Osteocyte (in vitro differentiated cells): Measurements from ENCODE around the gene RCAN3. TPM values are rescaled to one million over a fixed set of nuclear protein-coding genes. Genes with fewer than 3 reads are reported as not detected.
A peak's percentile ranks its signal among the peaks of the same experiment; 100 is the strongest.

Experiments
- DNase-seq: peaks from one replicate; pipeline ENCODE4 v3.0.0; 2021; ENCODE audit warnings: mixed read lengths; ENCODE audit not compliant: unreplicated experiment; ENCODE audit errors: extremely low spot score
- H3K27ac Mint-ChIP-seq: one replicate; pipeline ENCODE4 v1.8.0; 2021; ENCODE audit warnings: mild to moderate bottlenecking, mixed read lengths; ENCODE audit not compliant: unreplicated experiment
- H3K27me3 Mint-ChIP-seq: one replicate; pipeline ENCODE4 v1.8.0; 2021; ENCODE audit warnings: mixed read lengths; ENCODE audit not compliant: unreplicated experiment
- H3K36me3 Mint-ChIP-seq: one replicate; pipeline ENCODE4 v1.8.0; 2021; ENCODE audit warnings: mixed read lengths; ENCODE audit not compliant: unreplicated experiment
- H3K4me1 Mint-ChIP-seq: one replicate; pipeline ENCODE4 v1.8.0; 2021; ENCODE audit warnings: mixed read lengths; ENCODE audit not compliant: unreplicated experiment
- H3K4me3 Mint-ChIP-seq: one replicate; pipeline ENCODE4 v1.8.0; 2021; ENCODE audit warnings: mild to moderate bottlenecking, moderate library complexity, mixed read lengths; ENCODE audit not compliant: unreplicated experiment
- H3K9me3 Mint-ChIP-seq: one replicate; pipeline ENCODE4 v1.8.0; 2021; ENCODE audit warnings: mixed read lengths; ENCODE audit not compliant: unreplicated experiment
- total RNA-seq: library from RNA; stranded (reverse); gene quantifications from 2 replicates; pipeline ENCODE4 v1.2.1, GENCODE V29; 2021
- TF ChIP-seq, protein P1 (sequence below): fragments of 200-600 bp; sonication (generic); IDR thresholded peaks from 2 replicates; pipeline ENCODE4 v1.5.0; 2021; ENCODE audit warnings: antibody characterized with exemption, mild to moderate bottlenecking, moderate library complexity

RCAN3 gene
- total RNA-seq, 1 donor from 2014 or later: 9.8 TPM

DNA sequence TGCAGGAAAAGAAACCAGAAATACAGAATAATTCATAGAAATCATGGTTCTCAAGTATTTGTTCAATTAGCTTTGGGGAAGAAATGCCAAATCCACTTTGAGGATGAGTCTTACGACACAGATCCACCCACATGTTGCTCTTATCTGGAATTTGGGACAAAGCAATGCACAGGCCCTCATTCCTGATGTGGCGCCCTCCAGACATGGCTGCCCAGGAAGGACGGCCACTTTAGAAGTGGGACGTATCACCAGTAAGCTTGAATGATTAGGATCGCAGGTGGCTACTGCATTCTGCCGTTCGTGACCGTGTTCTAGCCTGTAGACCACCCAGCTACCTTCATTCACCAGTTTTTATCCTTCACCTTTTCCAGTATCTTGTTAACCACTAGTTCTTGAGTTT, 33.1 kb downstream of the RCAN3 start:
- TF ChIP-seq, protein P1, sequence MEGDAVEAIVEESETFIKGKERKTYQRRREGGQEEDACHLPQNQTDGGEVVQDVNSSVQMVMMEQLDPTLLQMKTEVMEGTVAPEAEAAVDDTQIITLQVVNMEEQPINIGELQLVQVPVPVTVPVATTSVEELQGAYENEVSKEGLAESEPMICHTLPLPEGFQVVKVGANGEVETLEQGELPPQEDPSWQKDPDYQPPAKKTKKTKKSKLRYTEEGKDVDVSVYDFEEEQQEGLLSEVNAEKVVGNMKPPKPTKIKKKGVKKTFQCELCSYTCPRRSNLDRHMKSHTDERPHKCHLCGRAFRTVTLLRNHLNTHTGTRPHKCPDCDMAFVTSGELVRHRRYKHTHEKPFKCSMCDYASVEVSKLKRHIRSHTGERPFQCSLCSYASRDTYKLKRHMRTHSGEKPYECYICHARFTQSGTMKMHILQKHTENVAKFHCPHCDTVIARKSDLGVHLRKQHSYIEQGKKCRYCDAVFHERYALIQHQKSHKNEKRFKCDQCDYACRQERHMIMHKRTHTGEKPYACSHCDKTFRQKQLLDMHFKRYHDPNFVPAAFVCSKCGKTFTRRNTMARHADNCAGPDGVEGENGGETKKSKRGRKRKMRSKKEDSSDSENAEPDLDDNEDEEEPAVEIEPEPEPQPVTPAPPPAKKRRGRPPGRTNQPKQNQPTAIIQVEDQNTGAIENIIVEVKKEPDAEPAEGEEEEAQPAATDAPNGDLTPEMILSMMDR: no peak
- no peak overlapping the region for H3K27ac Mint-ChIP-seq
- H3K36me3 Mint-ChIP-seq: peaks cover 15% of the 10 kb centered on the region
- H3K27me3 Mint-ChIP-seq: no peaks in the 10 kb centered on the region
- no peak for DNase-seq
- H3K9me3 Mint-ChIP-seq: no peaks in the 10 kb centered on the region
- no peak overlapping the region for H3K4me3 Mint-ChIP-seq
- peaks cover 9% of the 10 kb centered on the region for H3K4me1 Mint-ChIP-seq

DNA sequence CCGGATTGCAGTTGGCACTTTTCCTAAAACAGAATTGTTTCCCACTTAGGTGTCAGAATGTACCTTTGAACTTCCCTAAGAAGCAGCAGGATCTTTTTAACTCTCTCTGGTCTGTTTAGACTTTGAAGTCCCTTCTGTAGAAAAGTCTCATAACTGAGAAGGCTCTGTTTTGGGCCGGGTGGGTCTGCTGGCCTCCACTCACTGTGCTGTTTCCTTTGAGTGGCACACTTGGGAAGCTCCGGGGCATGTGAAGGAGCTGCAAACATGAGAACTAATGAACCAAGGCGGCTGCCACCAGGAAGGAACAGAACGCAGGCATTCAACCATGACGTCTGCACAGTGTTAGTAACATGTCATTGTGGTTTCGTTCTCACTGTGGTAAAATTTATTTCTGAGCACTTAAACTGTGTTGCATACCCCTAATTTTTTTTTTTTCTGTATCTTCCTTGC, 33.8 kb downstream of the RCAN3 start:
- TF ChIP-seq, protein P1: no peak
- DNase-seq: no peak
- Mint-ChIP-seq H3K9me3 (no peaks in the 10 kb centered on the region), H3K36me3 (peaks cover 13% of the 10 kb centered on the region), H3K4me1 (peaks cover 15% of the 10 kb centered on the region), H3K27me3 (no peaks in the 10 kb centered on the region), H3K4me3 (no peak overlapping the region), H3K27ac (peak overlapping the region; percentile 45)

DNA sequence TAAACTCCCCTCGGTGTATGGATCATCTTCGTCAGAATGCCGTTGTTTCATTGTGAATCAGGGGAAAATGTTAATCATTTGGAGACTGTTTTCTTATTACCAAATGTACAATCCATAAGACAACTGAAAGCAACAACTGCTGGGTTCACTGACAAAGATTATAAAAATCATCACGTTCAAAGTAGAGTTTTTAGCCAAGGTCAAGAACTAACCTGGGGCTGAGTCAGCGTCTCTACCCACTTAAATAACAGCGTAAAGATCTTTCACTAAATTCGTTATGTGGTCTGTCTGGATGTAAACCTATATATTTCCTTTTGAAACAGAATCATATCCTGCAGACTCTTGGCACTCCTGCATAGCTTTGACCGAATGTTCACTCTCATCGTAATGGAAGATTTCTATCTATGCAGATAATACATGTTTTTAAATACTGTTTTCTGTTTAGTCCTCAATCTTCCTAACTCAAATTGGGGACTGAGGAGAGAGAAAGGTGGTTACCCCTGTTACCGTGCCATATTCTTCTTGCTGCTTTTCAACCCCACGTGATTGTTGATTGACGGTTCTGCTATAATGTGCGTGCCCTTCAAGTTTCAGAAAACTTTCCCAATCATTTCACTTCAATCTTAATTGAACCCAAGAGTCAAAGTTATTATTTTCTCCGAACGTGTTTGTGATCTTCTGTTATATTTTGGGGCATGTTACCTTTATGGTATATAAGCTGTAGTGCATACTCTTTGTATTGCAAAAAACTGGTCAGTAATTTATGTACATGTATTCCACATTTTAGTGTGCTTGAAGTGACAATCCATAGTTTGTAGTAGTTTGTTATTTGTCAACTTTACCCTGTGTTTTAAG, 37.6 kb downstream of the RCAN3 start:
- Mint-ChIP-seq H3K27ac (no peak overlapping the region), H3K27me3 (no peaks in the 10 kb centered on the region), H3K9me3 (no peaks in the 10 kb centered on the region), H3K36me3 (peaks cover 5% of the 10 kb centered on the region), H3K4me1 (peaks cover 15% of the 10 kb centered on the region), H3K4me3 (no peak overlapping the region)
- no peak for DNase-seq
- TF ChIP-seq, protein P1: no peak

DNA sequence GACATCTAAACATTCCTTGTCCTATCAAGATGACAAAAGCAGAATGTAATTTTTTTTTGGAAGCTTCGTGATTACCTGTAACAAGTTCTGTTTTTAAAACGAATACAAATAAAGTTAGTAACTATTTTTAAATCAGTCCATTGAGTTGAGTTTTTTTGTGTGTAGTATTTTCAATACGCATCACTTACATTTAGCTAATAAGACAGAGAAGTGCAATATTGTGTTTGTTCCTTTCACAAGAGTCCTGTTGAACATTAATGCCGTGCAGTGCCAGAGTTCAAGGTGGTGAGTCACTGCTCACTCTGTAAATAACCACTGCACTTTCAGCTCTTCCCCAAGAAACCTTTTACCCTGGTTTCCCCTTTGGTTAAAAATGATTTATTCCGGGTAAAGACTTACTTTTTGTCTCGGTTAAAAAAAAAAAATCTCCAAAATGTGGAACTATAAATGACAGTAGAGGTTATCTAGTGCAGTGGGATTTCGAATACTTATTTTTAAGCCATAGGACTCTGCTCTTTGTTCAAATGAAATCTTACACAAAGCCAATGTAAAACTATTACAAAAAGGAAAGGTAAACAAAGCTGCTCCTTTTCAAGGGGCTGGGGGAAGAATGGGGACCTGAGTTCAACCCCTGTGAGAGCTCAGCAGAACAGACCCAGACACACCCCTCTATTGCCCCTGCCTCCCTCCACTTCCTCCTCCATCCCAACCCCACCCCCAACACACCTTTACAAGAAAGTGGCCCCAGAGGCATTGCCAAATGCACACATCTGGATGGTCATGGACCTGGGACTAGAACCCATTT, 38.5 kb downstream of the RCAN3 start:
- Mint-ChIP-seq H3K4me3 (no peak overlapping the region), H3K4me1 (peaks cover 15% of the 10 kb centered on the region), H3K36me3 (peaks cover 4% of the 10 kb centered on the region), H3K9me3 (no peaks in the 10 kb centered on the region), H3K27me3 (peaks cover 5% of the 10 kb centered on the region), H3K27ac (no peak overlapping the region)
- TF ChIP-seq, protein P1: no peak
- no peak for DNase-seq
